ENCODE data around the gene SEMA6D. TPM values are rescaled to one million over a fixed set of nuclear protein-coding genes. Genes with fewer than 3 reads are reported as not detected.

Gene SEMA6D
- total and polyA plus RNA-seq, 2 experiments from 2014 or later: 18.9 to 34.1 TPM

DNA sequence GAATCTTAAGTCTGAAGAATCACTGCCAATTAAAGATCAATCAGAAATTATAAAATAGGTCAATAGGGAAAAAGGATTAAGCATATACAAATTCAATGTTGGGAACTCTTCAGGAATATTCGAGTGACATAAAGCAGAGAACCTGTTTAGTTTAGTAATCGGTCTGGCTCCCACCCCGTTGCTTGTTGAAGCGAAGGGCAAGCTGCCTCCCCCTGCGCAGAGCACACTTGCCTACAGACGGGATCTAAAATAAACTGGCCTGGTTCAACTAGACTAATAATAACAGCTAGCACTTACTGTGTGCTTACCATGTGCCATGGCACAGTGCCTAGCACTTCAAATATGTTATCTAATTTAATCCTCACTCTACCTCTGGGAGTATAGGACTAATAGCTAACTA lies 8.6 kb downstream of the SEMA6D start:
- Histone ChIP-seq H2AFZ (no peak overlapping the region), H3K4me2 (no peak overlapping the region), H3K4me3 (no peak overlapping the region), H3K4me1 (ENCODE audit: insufficient read depth) (peaks cover 24% of the 10 kb centered on the region), H3K36me3 (replicated peaks; ENCODE audit: insufficient read depth, low read depth) (no peaks in the 10 kb centered on the region), H4K20me1 (ENCODE audit: insufficient read depth, poor library complexity, severe bottlenecking) (no peaks in the 10 kb centered on the region), H3K9me3 (ENCODE audit: low read depth) (no peaks in the 10 kb centered on the region), H3K27ac (no peak overlapping the region), H3K27me3 (peaks cover 3% of the 10 kb centered on the region), H3K79me2 (peaks cover 75% of the 10 kb centered on the region), H3K9me2 (replicated peaks; ENCODE audit: insufficient read depth) (no peaks in the 10 kb centered on the region)
- DNase-seq (ENCODE audit: low spot score): no peak
- 66% methylated on average over 6 of the region's 6 CpGs for WGBS (ENCODE audit: low lambda C conversion rate, missing lambda C conversion rate)
- TF ChIP-seq EZH2 (IDR thresholded peaks at IDR 0.05; ENCODE audit: borderline replicate concordance) (no peak), EZH2phosphoT487 (IDR thresholded peaks at IDR 0.05; ENCODE audit: low read depth, severe bottlenecking, unreplicated experiment) (no peak)
- TF ChIP-seq, protein P1, sequence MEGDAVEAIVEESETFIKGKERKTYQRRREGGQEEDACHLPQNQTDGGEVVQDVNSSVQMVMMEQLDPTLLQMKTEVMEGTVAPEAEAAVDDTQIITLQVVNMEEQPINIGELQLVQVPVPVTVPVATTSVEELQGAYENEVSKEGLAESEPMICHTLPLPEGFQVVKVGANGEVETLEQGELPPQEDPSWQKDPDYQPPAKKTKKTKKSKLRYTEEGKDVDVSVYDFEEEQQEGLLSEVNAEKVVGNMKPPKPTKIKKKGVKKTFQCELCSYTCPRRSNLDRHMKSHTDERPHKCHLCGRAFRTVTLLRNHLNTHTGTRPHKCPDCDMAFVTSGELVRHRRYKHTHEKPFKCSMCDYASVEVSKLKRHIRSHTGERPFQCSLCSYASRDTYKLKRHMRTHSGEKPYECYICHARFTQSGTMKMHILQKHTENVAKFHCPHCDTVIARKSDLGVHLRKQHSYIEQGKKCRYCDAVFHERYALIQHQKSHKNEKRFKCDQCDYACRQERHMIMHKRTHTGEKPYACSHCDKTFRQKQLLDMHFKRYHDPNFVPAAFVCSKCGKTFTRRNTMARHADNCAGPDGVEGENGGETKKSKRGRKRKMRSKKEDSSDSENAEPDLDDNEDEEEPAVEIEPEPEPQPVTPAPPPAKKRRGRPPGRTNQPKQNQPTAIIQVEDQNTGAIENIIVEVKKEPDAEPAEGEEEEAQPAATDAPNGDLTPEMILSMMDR (IDR thresholded peaks at IDR 0.05; ENCODE audit: poor library complexity): no peak

DNA sequence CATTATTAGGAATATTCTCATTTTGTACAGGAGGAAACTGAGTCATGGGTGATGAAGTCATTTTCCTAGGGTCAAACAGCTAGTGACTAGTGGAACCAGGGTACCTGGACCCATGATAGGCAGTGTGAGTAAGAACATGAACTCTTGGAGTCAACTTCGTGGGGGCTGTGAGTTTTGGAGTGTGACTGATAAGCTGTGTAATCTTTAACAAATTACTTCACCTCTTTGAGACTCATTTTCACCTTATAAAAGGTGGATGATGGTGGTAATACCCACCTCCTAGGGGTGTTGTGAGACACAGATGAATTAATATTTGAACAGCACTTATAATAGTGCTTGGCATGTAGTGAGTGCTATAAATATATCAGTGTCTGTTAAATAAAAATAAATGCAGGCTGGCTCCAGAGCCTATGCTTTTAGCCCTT lies 9.1 kb downstream of the SEMA6D start:
- Histone ChIP-seq H3K79me2 (peaks cover 70% of the 10 kb centered on the region), H3K4me2 (no peak overlapping the region), H3K9me3 (ENCODE audit: low read depth) (no peaks in the 10 kb centered on the region), H3K9me2 (replicated peaks; ENCODE audit: insufficient read depth) (no peaks in the 10 kb centered on the region), H3K4me1 (ENCODE audit: insufficient read depth) (peaks cover 24% of the 10 kb centered on the region), H4K20me1 (ENCODE audit: insufficient read depth, poor library complexity, severe bottlenecking) (no peaks in the 10 kb centered on the region), H3K27ac (no peak overlapping the region), H3K27me3 (peaks cover 3% of the 10 kb centered on the region), H2AFZ (no peak overlapping the region), H3K4me3 (no peak overlapping the region), H3K36me3 (replicated peaks; ENCODE audit: insufficient read depth, low read depth) (no peaks in the 10 kb centered on the region)
- no peak for TF ChIP-seq EZH2phosphoT487 (IDR thresholded peaks at IDR 0.05; ENCODE audit: low read depth, severe bottlenecking, unreplicated experiment)
- TF ChIP-seq, protein P1 (IDR thresholded peaks at IDR 0.05; ENCODE audit: poor library complexity): no peak
- TF ChIP-seq EZH2 (IDR thresholded peaks at IDR 0.05; ENCODE audit: borderline replicate concordance): no peak
- DNase-seq (ENCODE audit: low spot score): no peak
- WGBS (ENCODE audit: low lambda C conversion rate, missing lambda C conversion rate): 7% methylated on average over 1 of the region's 1 CpG

- H3K9me3 ChIP-seq (ENCODE audit: low read depth): no peaks in the 10 kb centered on the region
- WGBS (ENCODE audit: low lambda C conversion rate, missing lambda C conversion rate): 67% methylated on average over 4 of the region's 4 CpGs
- no peak overlapping the region for H3K4me3 ChIP-seq
- peaks cover 24% of the 10 kb centered on the region for H3K4me1 ChIP-seq (ENCODE audit: insufficient read depth)
- H3K27ac ChIP-seq: no peak overlapping the region
- no peak for DNase-seq (ENCODE audit: low spot score)
- H3K79me2 ChIP-seq: peaks cover 63% of the 10 kb centered on the region
- H3K27me3 ChIP-seq: no peaks in the 10 kb centered on the region
- H3K4me2 ChIP-seq: no peak overlapping the region
- TF ChIP-seq, protein P1 (IDR thresholded peaks at IDR 0.05; ENCODE audit: poor library complexity): no peak
- TF ChIP-seq EZH2phosphoT487 (IDR thresholded peaks at IDR 0.05; ENCODE audit: low read depth, severe bottlenecking, unreplicated experiment) (no peak), EZH2 (IDR thresholded peaks at IDR 0.05; ENCODE audit: borderline replicate concordance) (no peak)
- no peaks in the 10 kb centered on the region for H3K9me2 ChIP-seq (replicated peaks; ENCODE audit: insufficient read depth)
- H4K20me1 ChIP-seq (ENCODE audit: insufficient read depth, poor library complexity, severe bottlenecking): no peaks in the 10 kb centered on the region
- H3K36me3 ChIP-seq (replicated peaks; ENCODE audit: insufficient read depth, low read depth): no peaks in the 10 kb centered on the region
- no peak overlapping the region for H2AFZ ChIP-seq
These were observed 9.8 kb downstream of the SEMA6D start for GRCh38 chr15:47727137-47727536.

DNA sequence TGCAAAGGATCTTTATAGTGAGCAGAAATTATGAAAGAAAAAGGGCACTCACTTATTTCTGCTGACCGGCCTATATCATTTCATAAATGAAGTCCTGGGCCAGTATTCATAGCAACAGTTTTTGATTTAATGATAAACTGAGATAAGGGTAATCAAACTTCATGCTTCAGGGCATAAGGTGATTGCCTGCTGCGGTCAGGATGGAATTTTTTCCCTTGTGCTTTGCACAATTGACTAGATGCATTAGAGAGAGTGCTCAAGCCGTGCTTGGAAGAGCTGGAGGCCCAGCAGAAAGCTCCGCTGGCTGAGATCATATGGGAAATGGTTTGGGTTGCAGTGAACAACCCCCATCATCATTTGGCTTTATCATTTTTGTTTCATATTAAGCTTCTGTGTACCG lies 10.4 kb downstream of the SEMA6D start:
- Histone ChIP-seq H4K20me1 (ENCODE audit: insufficient read depth, poor library complexity, severe bottlenecking) (no peaks in the 10 kb centered on the region), H3K4me1 (ENCODE audit: insufficient read depth) (peaks cover 24% of the 10 kb centered on the region), H3K27ac (no peak overlapping the region), H3K9me2 (replicated peaks; ENCODE audit: insufficient read depth) (no peaks in the 10 kb centered on the region), H3K36me3 (replicated peaks; ENCODE audit: insufficient read depth, low read depth) (no peaks in the 10 kb centered on the region), H3K4me3 (no peak overlapping the region), H2AFZ (no peak overlapping the region), H3K4me2 (peak overlapping the region; percentile 8), H3K9me3 (ENCODE audit: low read depth) (no peaks in the 10 kb centered on the region), H3K27me3 (no peaks in the 10 kb centered on the region), H3K79me2 (peaks cover 57% of the 10 kb centered on the region)
- DNase-seq (ENCODE audit: low spot score): no peak
- TF ChIP-seq EZH2 (IDR thresholded peaks at IDR 0.05; ENCODE audit: borderline replicate concordance): no peak
- TF ChIP-seq, protein P1 (IDR thresholded peaks at IDR 0.05; ENCODE audit: poor library complexity): no peak
- no peak for TF ChIP-seq EZH2phosphoT487 (IDR thresholded peaks at IDR 0.05; ENCODE audit: low read depth, severe bottlenecking, unreplicated experiment)
- WGBS (ENCODE audit: low lambda C conversion rate, missing lambda C conversion rate): 66% methylated on average over 5 of the region's 5 CpGs

Measured in hepatocyte (in vitro differentiated cells).